Superior temporal gyrus (tissue), 1 donor: ENCODE measurements around the gene RPGRIP1.
"Not testable (repeated sequence)": the region's sequence is repeated elsewhere in the genome, so short reads cannot be mapped to it uniquely, and the experiment has no call there.

Experiments used
- DNase-seq: peaks from one replicate; pipeline ENCODE4 v3.0.0-alpha.2; 2016; ENCODE audit errors: extremely low spot score

Gene RPGRIP1

DNA sequence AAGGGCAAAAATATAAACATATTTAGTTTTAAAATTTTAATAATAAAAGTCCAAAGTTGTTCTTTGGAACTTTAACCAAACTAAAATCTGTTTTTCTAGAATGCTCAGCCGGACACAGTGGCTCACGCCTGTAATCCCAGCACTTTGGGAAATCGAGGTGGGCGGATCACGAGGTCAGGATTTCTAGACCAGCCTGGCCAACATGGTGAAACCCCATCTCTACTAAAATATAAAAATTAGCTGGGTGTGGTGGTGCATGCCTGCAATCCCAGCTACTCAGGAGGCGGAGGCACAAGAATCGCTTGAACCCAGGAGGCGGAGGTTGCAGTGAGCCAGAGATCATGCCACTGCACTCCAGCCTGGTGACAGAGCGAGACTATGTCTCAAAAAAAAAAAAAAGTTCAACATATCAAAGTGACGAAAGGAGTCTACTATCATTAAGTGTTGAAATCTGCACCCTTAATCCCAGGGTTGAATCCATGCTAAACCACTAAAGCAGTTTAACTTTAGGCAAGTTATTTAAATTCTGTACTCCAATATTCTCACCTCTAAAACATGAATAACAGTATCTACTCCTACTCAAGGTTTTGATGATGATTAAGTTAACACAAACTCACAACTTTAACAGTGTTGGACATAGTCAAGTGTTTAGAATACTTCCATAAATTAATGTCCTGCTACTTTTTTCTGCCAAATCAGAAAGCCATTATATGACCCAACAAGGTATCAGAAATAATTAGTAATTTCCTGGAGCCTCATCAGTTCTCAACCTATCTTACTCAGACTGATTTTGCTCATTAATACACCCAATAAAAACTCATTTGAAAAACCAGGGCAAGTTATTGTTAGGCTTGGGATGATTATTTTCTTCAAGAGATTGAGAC, 21.6 kb upstream of the RPGRIP1 start:
- no peak for DNase-seq

DNA sequence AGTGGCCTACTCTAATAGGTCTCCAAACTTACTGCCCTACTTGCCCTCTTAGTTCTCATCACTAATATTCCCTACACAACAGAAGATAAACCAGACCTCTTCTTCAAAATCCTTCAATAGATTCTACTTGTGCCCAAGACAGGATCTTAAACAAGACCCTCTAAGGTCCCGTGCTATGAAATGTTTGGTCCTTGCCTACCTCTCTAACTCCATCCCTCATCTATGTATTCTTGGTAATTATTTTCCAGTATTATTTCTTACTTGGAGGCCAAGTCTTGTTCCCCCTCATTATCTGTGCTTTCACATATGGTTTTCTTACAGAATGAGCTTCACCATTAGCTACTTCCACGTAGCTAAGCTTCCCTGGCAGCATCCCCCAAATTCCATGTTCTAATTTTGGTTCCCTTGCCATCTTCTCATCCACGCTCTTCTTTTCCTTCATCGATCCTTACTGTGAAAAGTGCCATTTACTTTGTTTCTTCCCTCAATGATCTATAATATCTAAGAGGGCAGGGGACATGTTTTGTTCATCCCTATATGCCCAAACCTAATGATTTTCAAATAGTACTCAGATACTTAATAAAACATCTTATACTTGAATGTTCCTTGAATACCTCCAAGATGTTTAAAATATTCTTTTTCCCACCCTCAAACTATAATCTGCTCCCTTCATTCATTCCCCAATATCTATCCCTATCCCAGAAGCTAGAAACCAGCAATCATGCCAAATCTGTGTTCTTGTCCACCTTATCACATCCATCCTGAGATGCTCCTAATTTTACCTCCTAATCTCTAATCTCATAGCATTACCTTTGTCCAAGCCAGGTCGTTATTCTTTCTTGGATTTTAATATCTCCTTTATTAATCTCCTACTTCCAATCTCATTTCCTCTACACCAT, 20.7 kb upstream of the RPGRIP1 start:
- peak; percentile 5 for DNase-seq

DNA sequence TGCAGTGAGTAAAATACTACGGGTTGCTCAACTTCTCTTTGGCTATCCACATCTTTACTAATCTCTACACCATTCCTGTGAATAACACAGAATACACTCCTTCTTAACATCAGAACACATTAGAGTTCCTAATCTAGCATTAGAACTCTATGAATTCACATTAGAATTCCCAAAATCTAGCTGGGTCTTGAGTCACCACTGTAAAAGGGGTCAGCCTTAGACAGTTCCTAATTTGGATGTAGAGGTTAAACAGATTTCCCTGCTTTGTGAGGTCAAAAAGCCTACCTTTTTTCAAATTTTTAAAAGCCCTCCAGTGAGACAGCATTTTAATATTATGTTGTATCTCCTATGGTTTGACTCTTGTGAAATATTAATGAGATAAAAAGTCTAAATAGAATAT, 18.1 kb upstream of the RPGRIP1 start:
- DNase-seq, result no peak

DNA sequence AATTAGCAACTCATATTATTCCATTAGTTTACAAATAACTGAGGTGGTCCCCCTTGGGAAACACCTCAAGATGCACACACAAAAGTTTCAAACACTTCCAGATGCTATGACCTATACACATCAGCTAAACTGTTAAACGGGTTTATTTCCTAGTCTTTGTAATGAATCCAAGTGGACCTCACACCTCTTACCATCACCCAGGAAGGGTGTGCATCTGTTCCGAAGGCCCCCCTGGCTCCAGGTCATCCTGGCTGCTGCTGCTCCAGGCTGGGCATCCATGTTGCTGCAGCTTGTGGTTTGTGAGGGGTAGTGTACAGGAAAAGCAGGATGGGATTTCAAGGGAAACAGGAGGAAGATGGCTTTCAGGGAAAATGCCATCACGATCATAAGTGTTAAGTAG, 17.5 kb upstream of the RPGRIP1 start:
- DNase-seq, result no peak

DNA sequence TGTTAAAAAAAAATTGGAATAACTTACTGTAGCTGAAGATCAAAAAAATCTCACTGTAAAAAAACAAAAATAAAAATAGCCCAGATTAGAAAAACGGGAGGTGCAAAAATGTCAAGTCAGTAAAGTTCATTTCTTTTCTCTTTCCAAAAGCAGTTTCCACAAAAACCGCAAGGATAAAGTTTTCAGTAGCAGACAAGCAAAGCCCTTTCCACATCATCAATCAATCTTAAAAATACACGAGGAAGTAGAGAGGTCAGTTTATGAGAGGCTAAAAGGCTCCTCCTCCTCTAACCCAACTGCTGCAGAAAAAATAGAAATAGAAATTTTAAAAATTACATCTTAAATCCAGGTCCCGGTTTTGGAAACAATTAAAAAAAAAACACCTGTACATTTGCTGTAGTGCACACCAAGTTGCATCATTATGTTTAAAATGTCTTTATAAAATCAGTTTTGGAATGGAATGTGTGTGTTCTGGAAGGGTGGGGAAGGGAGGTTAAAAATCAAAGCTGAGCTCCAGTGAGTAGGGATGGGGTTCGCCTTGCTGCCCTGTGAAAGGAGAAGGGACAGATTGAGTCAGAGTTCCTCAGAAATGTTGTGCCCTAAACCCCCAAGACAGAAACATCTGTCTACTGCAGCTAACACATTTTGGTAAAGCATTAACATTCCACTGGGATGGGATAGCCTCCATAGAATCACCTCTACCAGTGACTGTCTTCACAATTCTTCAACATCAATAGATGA, 16.4 kb upstream of the RPGRIP1 start:
- no peak for DNase-seq

DNA sequence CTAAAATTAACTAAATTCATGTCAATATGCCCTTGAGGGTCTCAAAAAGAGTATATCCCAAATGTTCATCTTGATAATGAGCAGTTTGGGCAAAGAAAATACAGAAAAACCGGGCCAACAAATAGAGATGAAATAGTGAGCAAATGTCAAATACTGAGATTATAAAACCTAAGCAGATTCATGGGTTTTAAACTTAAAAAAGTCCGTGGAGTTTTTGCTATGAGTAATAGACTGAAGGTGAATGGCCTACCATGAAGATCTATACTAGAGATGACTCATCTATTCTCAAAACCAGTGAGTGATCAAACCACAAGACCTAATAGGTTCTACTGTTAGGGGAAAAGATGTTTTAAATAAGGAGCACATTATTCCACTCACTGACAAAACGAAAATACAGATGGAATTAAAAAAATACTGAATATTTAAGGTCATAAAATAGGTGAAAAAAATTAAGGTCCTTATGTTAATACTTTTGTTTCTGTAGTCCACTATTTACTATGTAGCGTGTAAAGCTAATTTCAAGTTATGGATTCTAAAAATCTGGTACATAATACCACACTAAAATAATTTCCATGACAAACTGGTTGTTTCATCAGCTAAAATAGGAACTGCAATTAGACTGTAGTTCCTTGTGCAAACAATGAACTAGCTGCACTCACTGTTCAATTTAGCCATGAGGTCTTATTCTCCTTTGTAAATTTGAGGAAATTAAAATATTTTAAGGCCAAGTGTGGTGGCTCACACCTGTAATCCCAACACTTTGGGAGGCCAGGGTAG, 15.7 kb upstream of the RPGRIP1 start:
- no peak for DNase-seq

DNA sequence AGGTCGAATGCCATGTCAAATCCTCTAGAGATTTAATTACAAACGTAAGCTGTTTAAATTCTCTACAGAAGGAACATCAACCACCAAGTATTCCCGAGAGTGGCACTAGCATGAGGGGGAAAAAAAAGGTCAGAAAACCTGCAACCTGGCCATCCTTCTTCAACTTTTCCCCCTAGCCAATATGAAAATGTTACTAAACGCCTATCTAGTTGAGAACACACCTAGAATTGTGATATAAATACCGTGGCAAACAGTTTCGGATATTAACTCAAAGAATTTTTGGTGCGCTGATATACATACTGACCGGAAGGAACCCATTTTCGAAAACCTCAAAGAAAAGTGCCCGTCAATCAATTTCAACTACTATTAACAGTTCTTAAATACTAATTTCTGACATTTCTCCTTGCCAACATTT, 12.4 kb upstream of the RPGRIP1 start:
- no peak for DNase-seq

DNA sequence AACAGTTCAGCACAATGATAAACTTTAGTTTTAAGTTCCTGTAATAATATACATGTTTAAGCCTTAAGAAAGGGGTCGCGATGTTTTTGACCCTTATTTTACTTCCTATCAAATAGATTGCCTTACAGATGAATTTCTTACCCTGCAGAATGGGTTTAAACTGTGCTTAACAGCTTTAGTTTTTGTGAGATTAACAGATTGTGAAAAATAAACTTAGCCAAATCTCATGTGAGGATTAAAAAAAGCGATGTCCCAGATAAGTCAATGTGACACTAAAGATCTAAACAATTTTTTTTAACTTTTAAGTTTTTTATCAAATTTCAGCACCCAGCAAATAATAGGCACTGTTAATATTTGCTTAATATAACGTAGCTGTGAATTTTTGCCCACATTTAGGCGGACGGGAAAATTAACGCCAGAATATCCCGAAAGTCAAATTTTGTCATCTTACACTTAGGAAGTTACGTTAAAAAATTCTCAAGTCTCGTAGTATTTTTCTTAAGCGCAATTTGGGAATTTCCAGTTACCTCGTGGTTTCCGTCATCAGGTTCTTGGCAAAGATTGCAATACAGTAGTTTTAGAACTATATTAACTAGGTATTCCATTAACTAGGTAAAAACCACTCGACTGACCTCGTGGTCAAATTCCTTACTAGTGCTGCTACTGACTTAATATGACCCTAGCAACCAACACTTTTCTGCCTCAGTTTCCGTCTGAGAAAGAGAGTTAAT, 11.8 kb upstream of the RPGRIP1 start:
- no peak for DNase-seq

DNA sequence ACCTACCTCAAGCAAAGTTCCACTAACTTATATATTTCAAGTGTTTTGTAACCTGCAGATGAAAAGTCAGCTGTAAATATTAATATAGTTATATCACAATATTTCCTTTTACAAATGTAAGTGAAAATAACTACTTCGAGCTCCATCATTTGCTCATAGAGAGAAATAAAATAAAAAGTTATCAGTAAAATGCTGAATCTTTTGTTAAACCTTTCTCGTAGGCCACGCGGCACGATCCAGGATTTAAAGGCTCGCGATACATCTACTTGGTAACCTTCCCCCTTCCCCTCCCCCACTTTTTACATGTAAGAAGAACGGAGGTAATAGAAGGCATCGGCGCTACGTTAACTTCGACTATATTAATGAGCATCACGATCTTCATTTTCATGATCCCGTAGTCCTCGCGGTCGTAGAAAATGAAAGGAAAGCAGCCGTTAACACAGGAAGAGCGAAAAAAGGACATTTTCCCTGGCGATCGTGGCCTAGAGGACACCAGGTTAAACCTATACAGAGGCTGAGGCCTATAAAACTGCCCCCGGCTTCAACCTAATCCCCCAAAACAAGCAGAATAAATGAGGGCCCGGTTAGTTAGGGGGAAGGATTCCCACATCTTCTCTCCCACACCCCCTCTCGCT, 11.1 kb upstream of the RPGRIP1 start:
- peak; percentile 36 for DNase-seq

DNA sequence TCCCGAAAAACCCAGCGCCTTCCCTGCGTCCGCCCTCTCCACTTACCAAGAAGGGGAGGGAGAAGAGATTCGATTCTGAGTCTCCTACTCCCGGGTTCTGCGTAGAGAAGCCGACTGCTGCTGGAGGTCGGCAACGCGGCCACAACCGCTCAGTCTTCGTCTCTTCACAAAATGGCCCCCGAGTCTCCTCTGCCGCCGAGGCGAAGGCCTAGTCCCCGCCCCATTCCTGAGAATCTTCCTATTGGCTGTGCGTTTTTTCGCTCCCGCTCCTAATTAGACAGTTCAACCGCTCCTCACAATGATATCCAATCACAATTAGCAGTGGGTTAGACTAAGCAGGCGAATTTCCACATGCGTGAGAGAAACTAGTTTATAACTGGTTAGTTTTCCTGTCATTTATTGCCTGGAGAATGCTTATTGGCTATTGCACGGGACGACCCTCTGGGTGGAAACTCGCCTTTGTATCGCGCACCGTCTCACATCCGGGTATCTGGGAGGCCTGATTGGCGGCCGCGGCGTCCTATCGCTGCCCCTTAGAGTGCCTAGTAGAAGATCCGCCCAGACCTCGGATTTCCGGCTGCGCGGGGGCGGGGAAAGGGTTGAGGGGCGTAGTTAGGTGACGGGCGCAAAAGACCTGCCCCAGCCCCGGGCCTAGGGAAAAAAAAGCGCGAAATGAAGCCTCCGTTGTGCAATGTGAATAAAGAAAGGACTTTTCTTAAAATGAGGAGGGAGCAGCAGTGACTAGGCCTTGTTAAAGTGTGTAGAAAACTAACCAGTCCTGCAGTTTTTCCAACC, 10.4 kb upstream of the RPGRIP1 start, which contains the start of gene HNRNPC:
TSS of gene HNRNPC (minus strand) at position 191 of the 795 bp plus-strand sequence. CDS start 35,249 bp downstream, outside the sequence.
- DNase-seq, result peak; percentile 100

DNA sequence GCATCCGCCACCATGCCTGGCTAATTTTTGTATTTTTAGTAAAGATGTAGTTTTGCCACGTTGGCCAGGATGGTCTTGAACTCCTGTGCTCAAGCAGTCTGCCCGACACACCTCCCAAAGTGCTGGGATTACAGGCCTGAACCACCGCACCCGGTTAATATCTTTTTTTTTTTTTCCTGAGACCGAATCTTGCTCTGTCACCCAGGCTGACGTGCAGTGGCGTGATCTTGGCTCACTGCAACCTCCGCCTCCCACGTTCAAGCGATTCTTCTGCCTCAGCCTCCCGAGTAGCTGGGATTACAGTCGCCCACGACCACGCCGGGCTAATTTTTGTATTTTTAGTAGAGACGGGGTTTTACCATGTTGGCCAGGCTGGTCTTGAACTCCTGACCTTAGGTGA, 7.2 kb upstream of the RPGRIP1 start:
- not testable (repeated sequence) for DNase-seq

DNA sequence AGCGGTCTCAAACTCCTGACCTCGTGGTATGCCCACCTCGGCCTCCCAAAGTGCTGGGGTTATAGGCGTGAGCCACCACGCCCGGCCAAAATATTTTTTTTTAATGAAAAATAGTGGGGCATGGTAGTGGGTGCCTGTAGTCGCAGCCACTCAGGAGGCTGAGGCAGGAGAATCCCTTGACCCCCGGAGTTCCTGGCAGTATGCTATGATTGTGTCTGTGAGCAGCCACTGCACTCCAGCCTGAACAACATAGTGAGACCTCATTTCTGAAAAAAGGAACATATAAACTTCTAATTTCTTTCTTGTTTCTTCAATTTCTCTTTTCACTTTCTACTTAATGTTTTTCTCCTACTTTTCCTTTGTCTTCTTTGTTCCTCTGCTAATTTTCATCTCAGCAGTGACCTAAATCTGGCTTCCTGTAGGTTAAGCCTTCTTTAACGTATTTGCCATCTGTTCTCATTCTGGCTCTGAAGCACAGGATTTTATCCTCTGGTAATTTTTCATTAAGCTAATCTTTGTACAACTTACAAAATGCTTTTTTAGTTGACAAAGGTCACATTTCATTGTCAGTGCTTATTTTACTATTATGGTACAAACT, 4.5 kb upstream of the RPGRIP1 start:
- no peak for DNase-seq

DNA sequence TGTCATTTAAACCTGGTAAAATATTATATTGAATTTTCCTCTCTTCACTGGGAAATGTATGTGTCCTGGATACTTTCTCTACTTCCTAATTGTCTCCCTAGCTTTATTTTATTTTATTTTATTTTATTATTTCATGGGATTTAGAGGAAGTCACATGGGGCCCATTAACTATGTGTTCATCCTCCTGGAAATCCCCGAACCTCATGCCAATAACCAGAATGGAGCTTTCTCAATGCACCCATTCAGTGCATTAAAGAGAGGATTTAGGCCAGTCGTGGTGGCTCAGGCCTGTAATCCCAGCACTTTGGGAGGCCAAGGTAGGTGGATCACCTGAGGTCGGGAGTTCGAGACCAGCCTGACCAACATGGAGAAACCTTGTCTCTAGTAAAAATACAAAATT, 1.3 kb upstream of the RPGRIP1 start:
- no peak for DNase-seq

DNA sequence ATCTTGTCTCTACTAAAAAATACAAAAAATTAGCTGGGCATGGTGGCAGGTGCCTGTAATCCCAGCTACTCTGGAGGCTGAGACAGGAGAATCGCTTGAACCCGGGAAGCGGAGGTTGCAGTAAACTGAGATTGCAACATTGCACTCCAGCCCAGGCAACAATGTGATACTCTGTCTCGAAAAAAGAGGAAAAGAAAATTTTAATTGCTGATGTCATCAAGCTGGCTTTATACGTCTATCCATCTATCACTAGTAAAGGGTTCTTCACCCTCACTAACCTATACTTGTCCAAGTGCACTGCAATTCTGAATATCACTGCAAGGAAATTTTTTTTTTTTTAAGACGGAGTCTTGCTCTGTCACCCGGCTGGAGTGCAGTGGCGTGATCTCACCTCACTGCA, 2.0 kb downstream of the RPGRIP1 start:
- DNase-seq, result not testable (repeated sequence)

DNA sequence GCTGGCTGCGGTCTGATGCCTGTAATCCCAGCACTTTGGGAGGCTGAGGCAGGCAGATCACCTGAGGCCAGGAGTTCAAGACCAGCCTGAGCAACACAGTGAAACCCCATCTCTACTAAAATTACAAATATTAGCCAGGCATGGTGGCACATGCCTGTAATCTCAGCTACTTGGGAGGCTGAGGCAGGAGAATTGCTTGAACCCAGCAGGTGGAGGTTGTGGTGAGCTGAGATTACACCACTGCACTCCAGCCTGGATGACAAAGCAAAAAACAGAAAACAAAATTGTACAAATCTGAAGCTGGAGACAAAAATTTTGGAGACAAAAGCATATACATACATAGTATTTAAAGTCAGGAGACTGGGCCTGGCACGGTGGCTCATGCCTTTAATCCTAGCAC, 6.6 kb downstream of the RPGRIP1 start:
- DNase-seq, result not testable (repeated sequence)

DNA sequence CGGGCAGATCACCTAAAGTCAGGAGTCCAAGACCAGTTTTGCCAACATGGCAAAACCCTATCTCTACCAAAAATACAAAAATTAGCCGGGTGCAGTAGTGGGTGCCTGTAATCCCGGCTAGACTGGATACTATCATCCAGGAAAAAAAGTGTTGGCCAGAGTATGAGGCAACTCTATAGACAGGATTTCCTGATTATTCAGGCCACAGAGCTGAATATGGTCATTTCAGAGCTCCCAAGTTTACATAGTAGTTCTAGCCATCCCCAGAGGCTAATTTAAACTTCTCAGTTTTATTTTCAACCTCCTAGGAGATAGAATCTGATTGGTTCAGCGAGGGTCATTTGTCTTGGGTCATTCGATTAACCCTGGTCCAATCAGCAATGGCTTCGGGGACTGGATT, 7.3 kb downstream of the RPGRIP1 start:
- DNase-seq, result no peak

DNA sequence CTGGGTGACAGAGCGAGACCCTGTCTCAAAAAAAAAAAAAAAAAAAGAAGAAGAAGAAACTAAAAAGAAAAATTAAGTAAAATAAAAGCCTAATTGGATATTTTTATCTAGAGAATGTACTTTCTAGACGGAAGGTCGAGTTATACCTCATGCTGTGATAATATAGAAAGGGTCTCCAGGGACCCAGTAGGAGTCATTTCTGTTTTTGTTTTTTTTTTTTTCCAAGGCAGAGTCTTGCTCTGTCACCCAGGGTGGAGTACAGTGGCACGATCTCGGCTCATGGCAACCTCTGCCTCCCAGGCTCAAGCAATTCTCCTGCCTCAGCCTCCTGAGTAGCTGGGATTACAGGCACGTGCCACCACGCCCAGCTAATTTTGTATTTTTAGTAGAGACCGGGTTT, 14.1 kb downstream of the RPGRIP1 start:
- not testable (repeated sequence) for DNase-seq

DNA sequence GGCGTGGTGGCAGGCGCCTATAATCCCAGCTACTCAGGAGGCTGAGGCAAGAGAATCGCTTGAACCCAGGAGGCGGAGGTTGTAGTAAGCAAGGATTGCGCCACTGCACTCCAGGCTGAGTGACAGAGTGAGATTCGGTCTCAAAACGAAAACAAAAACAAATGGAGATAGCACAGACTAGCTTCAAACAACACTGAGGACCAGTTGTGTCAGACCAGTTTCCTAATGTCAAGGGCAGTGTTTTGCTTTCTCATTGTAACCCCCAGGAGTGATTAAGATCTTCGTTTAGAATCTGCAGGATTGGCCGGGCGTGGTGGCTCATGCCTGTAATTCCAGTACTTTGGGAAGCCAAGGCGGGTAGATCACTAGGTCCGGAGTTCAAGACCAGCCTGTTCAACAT, 18.5 kb downstream of the RPGRIP1 start:
- DNase-seq, result no peak
